GM18511 (cell line): Measurements from ENCODE around the gene U2AF1L4.
"Not testable (repeated sequence)": the region's sequence is repeated elsewhere in the genome, so short reads cannot be mapped to it uniquely, and the experiment has no call there.

ENCODE experiments used
- ATAC-seq: cut with Tn5 transposase; IDR thresholded peaks from one replicate; pipeline ENCODE4 v1.9.1; 2021; ENCODE audit warnings: mild to moderate bottlenecking, moderate library complexity; ENCODE audit not compliant: unreplicated experiment

The U2AF1L4 gene

DNA sequence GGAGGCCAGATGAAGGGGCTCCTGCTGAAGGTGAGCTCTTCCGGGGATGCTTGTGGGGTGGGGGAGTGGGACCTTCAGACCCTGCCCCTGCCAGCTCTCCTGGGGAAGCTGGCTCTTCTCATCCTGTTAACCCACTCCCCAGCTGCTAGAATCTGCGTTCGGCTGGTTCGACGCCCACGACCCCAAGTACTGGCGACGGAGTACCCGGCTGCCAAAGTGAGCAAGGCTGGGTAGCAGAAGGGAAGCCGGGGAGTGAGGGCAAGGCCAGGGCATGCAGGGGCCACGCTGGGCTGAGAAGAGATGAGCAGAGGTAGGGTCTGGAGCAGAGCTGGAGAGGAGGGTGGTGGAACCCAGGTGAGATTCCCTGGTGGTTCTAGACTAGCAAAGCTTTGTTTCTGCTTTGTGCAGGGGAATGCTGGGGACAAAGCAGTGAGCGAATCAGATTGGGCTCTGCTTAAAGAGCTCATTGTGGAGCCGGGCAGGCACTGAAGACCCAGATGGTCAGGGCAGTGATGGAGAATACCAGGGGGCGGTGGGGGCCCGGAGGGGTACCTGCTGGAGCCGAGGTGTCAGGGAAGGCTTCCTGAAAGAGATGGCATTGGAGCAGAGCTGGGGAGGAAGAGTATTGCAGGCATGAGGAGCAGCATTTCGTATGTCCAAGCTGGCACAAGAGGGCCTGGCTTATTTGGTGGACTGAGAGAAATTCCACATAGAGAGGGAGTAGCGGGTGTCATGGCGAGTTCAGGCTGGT is 17.1 kb downstream of the U2AF1L4 start:
- no peak for ATAC-seq

- no peak for ATAC-seq
Observed at GRCh38 chr19:35727053-35727955, 17.9 kb downstream of the U2AF1L4 start.

GRCh38 chr19:35725216-35725861 is 19.9 kb downstream of the U2AF1L4 start:
- ATAC-seq, result no peak

- no peak for ATAC-seq
Observed at GRCh38 chr19:35724560-35724959, 20.7 kb downstream of the U2AF1L4 start.

- ATAC-seq, result not testable (repeated sequence)
Observed at GRCh38 chr19:35724132-35724531, 21.1 kb downstream of the U2AF1L4 start.

DNA sequence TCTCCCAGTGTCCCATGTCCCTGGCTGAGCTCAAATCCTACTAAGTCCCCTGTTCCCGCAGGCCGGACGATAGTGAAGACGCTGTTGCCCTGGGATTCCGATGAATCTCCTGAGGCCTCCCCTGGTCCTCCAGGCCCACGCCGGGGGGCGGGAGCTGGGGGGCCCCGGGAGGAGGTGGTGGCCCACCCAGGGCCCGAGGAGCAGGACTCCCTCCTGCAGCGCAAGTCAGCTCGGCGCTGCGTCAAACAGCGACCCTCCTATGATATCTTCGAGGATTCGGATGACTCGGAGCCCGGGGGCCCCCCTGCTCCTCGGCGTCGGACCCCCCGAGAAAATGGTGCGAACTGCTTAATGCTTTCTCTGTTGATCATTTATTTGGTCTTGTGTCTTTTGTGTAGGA is 21.5 kb downstream of the U2AF1L4 start:
- ATAC-seq, result no peak

GRCh38 chr19:35722897-35723296 is 22.3 kb downstream of the U2AF1L4 start:
- ATAC-seq, result no peak

GRCh38 chr19:35722461-35722860 is 22.8 kb downstream of the U2AF1L4 start:
- no peak for ATAC-seq

GRCh38 chr19:35721374-35721773 is 23.8 kb downstream of the U2AF1L4 start:
- no peak for ATAC-seq

GRCh38 chr19:35720648-35721047 is 24.6 kb downstream of the U2AF1L4 start:
- no peak for ATAC-seq

DNA sequence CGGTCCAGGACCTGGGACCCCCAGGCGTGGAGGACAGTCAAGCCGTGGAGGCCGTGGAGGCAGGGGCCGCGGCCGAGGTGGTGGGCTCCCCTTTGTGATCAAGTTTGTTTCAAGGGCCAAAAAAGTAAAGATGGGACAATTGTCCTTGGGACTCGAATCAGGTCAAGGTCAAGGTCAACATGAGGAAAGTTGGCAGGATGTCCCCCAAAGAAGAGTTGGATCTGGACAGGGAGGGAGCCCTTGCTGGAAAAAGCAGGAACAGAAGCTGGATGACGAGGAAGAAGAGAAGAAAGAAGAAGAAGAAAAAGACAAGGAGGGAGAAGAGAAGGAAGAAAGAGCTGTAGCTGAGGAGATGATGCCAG is 25.1 kb downstream of the U2AF1L4 start:
- no peak for ATAC-seq

DNA sequence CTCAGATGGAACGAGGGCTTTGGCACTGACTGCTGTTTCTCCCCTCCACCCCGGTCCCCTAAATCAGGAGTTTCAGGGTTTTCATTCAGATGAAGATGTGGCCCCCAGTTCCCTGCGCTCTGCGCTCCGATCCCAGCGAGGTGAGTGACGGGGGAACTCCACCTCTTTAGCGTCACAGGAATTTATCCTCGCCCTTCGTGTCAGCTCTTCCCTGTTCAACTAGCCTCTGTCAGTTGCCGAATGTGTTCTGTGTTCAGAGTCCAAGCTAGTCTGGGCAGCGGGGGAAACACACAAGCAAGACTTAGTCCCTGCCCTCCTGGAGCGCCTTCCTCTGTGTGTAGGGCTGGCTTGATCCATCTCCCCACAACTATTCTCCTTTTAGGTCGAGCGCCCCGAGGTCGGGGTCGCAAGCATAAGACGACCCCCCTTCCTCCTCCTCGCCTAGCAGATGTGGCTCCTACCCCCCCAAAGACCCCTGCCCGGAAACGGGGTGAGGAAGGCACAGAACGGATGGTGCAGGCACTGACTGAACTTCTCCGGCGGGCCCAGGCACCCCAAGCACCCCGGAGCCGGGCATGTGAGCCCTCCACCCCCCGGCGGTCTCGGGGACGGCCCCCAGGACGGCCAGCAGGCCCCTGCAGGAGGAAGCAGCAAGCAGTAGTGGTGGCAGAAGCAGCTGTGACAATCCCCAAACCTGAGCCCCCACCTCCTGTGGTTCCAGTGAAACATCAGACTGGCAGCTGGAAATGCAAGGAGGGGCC is 25.6 kb downstream of the U2AF1L4 start:
- no peak for ATAC-seq

GRCh38 chr19:35718345-35719041 is 26.7 kb downstream of the U2AF1L4 start:
- no peak for ATAC-seq

- peak; percentile 54 for ATAC-seq
Observed at GRCh38 chr19:35717665-35718344, 27.4 kb downstream of the U2AF1L4 start, which contains the start of gene KMT2B. TSS of gene KMT2B (plus strand) at chr19:35718003. CDS start at chr19:35718019, 16 bp downstream.

DNA sequence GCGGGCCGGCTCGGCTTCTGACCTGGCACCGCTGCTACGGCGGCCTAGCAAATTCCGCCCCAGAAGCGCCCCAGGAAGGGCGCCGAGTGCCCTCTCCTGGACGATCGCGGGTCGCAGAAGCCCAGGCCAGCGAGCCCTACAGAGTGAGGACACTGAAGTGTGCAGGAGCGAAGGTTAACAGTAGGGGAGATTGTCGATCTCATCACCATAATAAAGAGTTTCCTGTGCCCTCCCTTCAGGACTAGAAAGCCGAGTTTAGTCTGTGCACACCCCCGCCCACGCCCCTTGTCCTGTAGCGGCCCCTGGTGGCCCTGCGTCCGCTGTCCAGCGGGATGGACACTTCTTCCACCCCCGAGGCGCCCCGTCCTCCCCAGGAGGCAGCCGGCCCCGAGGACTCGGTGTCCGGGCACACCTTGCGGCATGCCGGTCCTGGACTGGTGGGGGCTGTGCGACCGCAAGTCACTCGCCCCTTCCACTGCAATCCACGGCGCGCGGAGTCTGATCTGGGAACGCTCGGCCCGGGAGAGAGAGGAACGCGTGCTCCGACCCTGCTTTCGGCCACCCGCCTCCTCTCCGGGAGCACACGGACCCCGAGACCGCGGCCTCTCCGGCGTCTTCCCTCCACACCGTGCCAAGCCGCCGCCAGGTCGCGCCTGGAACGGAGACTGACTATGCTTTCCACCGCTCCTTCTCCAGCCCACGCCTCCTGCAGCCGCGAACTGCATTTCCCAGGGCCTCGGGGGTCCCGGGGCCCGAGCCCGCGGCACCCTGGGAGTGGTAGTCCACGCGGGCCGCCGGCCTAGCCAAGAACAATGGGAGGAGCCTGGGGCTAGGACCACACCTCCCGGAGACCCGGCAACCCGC is 28.2 kb downstream of the U2AF1L4 start:
- peak; percentile 67 for ATAC-seq

GRCh38 chr19:35715981-35716800 is 29.0 kb downstream of the U2AF1L4 start:
- peak; percentile 0 for ATAC-seq

DNA sequence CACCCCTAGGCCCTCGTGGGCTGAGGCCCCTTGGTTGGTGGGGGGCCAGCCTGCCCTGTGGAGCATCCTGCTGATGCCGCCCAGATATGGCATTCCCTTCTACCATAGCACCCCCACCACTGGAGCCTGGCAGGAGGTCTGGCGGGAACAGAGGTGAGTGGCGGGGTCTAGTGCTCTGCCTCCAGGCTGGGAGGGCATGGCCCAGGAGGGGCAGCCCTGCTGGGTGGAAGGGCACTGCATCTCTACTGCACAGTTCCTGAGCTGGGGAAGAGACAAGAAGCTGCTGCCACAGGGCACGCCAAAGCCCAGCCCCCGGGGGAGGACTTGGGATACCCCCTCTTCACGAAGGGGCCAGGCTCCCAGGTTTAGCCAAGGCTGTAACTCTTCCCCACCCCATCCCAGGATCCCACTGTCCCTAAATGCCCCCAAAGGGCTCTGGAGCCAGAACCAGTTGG is 29.8 kb downstream of the U2AF1L4 start:
- ATAC-seq, result no peak
